SK-N-MC (cell line): ENCODE measurements around the gene ZNF37A.

Experiments
- EZH2 ChIP-seq: fragments of 200-600 bp; sonication (generic); IDR thresholded peaks from one replicate; pipeline ENCODE4 v1.6.1; 2017; ENCODE audit warnings: antibody characterized with exemption
- FOXP2 ChIP-seq: optimal IDR thresholded peaks from 2 replicates; pipeline ENCODE3; 2011; ENCODE audit warnings: mild to moderate bottlenecking, moderate library complexity; ENCODE audit not compliant: insufficient read depth; ENCODE audit errors: extremely low read length, control extremely low read depth

DNA sequence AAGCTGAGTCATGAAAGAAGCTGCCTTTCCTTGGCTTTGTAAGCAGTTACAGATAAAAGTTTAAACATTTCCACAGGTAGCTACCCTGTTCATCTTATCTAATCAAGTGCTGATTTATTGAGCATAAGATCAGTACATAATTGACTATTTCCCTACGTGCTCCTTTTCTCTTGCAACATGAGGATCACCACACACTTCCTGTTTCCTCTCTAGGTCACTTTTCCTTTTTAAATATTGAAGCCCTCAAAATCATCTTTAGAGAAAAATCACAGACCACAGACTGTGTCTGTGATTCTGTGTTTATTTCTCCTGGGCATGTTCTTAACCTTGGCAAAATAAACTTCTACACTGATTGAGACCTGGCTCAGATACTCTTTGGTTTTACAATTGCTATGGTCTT lies 69.5 kb downstream of the ZNF37A start:
- TF ChIP-seq EZH2 (no peak), FOXP2 (no peak)
